ENCODE results near the gene COTL1.

Gene COTL1

GRCh38 chr16:84584678-84585077 lies 33.2 kb downstream of the COTL1 start:
- H2AFZ ChIP-seq (ENCODE audit: low read depth), result no peak overlapping the region
- H3K36me3 ChIP-seq (ENCODE audit: insufficient read depth), result no peaks in the 10 kb centered on the region
- H3K27me3 ChIP-seq (ENCODE audit: insufficient read depth, low read depth), result peaks cover 3% of the 10 kb centered on the region; the same call in 1 of the 2 replicates
- TF ChIP-seq, protein P1, sequence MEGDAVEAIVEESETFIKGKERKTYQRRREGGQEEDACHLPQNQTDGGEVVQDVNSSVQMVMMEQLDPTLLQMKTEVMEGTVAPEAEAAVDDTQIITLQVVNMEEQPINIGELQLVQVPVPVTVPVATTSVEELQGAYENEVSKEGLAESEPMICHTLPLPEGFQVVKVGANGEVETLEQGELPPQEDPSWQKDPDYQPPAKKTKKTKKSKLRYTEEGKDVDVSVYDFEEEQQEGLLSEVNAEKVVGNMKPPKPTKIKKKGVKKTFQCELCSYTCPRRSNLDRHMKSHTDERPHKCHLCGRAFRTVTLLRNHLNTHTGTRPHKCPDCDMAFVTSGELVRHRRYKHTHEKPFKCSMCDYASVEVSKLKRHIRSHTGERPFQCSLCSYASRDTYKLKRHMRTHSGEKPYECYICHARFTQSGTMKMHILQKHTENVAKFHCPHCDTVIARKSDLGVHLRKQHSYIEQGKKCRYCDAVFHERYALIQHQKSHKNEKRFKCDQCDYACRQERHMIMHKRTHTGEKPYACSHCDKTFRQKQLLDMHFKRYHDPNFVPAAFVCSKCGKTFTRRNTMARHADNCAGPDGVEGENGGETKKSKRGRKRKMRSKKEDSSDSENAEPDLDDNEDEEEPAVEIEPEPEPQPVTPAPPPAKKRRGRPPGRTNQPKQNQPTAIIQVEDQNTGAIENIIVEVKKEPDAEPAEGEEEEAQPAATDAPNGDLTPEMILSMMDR (conservative IDR thresholded peaks at IDR 0.05; ENCODE audit: low read depth, low read length), result no peak
- no peak overlapping the region for H3K27ac ChIP-seq
- H4K20me1 ChIP-seq (ENCODE audit: insufficient read depth), result no peaks in the 10 kb centered on the region
- no peak overlapping the region for H3K4me2 ChIP-seq
- no peaks in the 10 kb centered on the region for H3K79me2 ChIP-seq (ENCODE audit: insufficient read depth, low read depth)
- no peaks in the 10 kb centered on the region for H3K4me1 ChIP-seq (ENCODE audit: low read depth, poor library complexity, severe bottlenecking)
- no peak overlapping the region for H3K4me3 ChIP-seq (IDR thresholded peaks at IDR 0.05; ENCODE audit: insufficient read depth, low read depth, low read length)
- H3K9ac ChIP-seq, result no peak overlapping the region

GRCh38 chr16:84583995-84584394 lies 33.9 kb downstream of the COTL1 start:
- Histone ChIP-seq H3K36me3 (ENCODE audit: insufficient read depth) (no peaks in the 10 kb centered on the region), H2AFZ (ENCODE audit: low read depth) (no peak overlapping the region), H3K79me2 (ENCODE audit: insufficient read depth, low read depth) (no peaks in the 10 kb centered on the region), H3K4me1 (ENCODE audit: low read depth, poor library complexity, severe bottlenecking) (no peaks in the 10 kb centered on the region), H3K4me2 (no peak overlapping the region), H4K20me1 (ENCODE audit: insufficient read depth) (no peaks in the 10 kb centered on the region), H3K4me3 (IDR thresholded peaks at IDR 0.05; ENCODE audit: insufficient read depth, low read depth, low read length) (no peak overlapping the region), H3K27ac (no peak overlapping the region), H3K27me3 (ENCODE audit: insufficient read depth, low read depth) (peaks cover 3% of the 10 kb centered on the region; the same call in 1 of the 2 replicates), H3K9ac (no peak overlapping the region)
- TF ChIP-seq, protein P1 (conservative IDR thresholded peaks at IDR 0.05; ENCODE audit: low read depth, low read length), result no peak

GRCh38 chr16:84582958-84583516 lies 34.8 kb downstream of the COTL1 start:
- Histone ChIP-seq H4K20me1 (ENCODE audit: insufficient read depth) (no peaks in the 10 kb centered on the region), H3K79me2 (ENCODE audit: insufficient read depth, low read depth) (no peaks in the 10 kb centered on the region), H3K27ac (no peak overlapping the region), H3K36me3 (ENCODE audit: insufficient read depth) (no peaks in the 10 kb centered on the region), H2AFZ (ENCODE audit: low read depth) (no peak overlapping the region), H3K4me2 (no peak overlapping the region), H3K9ac (no peak overlapping the region), H3K27me3 (ENCODE audit: insufficient read depth, low read depth) (peaks cover 3% of the 10 kb centered on the region; the same call in 1 of the 2 replicates), H3K4me1 (ENCODE audit: low read depth, poor library complexity, severe bottlenecking) (no peaks in the 10 kb centered on the region), H3K4me3 (IDR thresholded peaks at IDR 0.05; ENCODE audit: insufficient read depth, low read depth, low read length) (no peak overlapping the region)
- TF ChIP-seq, protein P1 (conservative IDR thresholded peaks at IDR 0.05; ENCODE audit: low read depth, low read length), result no peak

GRCh38 chr16:84581158-84581557 lies 36.7 kb downstream of the COTL1 start:
- H3K4me2 ChIP-seq, result no peak overlapping the region
- H3K4me1 ChIP-seq (ENCODE audit: low read depth, poor library complexity, severe bottlenecking), result no peaks in the 10 kb centered on the region
- no peak overlapping the region for H3K9ac ChIP-seq
- no peak overlapping the region for H3K27ac ChIP-seq
- H2AFZ ChIP-seq (ENCODE audit: low read depth), result no peak overlapping the region
- peaks cover 3% of the 10 kb centered on the region; the same call in 1 of the 2 replicates for H3K27me3 ChIP-seq (ENCODE audit: insufficient read depth, low read depth)
- H4K20me1 ChIP-seq (ENCODE audit: insufficient read depth), result no peaks in the 10 kb centered on the region
- TF ChIP-seq, protein P1 (conservative IDR thresholded peaks at IDR 0.05; ENCODE audit: low read depth, low read length), result no peak
- no peak overlapping the region for H3K4me3 ChIP-seq (IDR thresholded peaks at IDR 0.05; ENCODE audit: insufficient read depth, low read depth, low read length)
- H3K36me3 ChIP-seq (ENCODE audit: insufficient read depth), result no peaks in the 10 kb centered on the region
- H3K79me2 ChIP-seq (ENCODE audit: insufficient read depth, low read depth), result no peaks in the 10 kb centered on the region
